ES-I3 (cell line): ENCODE data around the gene SUV39H1.

Source experiments
- H3K36me3 ChIP-seq: 2 replicates; pipeline ENCODE4 v1.6.1; 2013; ENCODE audit warnings: mild to moderate bottlenecking, low read length, control low read depth, moderate library complexity; ENCODE audit not compliant: insufficient read depth
- H3K4me1 ChIP-seq: 2 replicates; pipeline ENCODE4 v1.6.1; 2013; ENCODE audit warnings: mild to moderate bottlenecking, control low read depth, low read length; ENCODE audit not compliant: insufficient read depth
- H3K9ac ChIP-seq: 2 replicates; pipeline ENCODE4 v1.6.1; 2013; ENCODE audit warnings: low read depth, mild to moderate bottlenecking, low read length, moderate library complexity
- H3K9me3 ChIP-seq: 2 replicates; pipeline ENCODE4 v1.6.1; 2013; ENCODE audit warnings: mild to moderate bottlenecking, low read length, moderate library complexity; ENCODE audit not compliant: control insufficient read depth, insufficient read depth

The SUV39H1 gene

GRCh38 chrX:48747415-48748016 is 51.0 kb downstream of the SUV39H1 start:
- Histone ChIP-seq H3K9me3 (no peaks in the 10 kb centered on the region), H3K4me1 (no peaks in the 10 kb centered on the region; the same call in 1 of the 2 replicates), H3K9ac (no peak overlapping the region), H3K36me3 (no peaks in the 10 kb centered on the region)

GRCh38 chrX:48749182-48749581 is 52.6 kb downstream of the SUV39H1 start:
- no peak overlapping the region for H3K9ac ChIP-seq
- no peaks in the 10 kb centered on the region for H3K36me3 ChIP-seq
- H3K4me1 ChIP-seq, result no peaks in the 10 kb centered on the region; the same call in 1 of the 2 replicates
- H3K9me3 ChIP-seq, result no peaks in the 10 kb centered on the region

- Histone ChIP-seq H3K9me3 (no peaks in the 10 kb centered on the region), H3K36me3 (no peaks in the 10 kb centered on the region), H3K4me1 (no peaks in the 10 kb centered on the region; the same call in 1 of the 2 replicates), H3K9ac (no peak overlapping the region)
Observed at GRCh38 chrX:48751343-48751742, 54.8 kb downstream of the SUV39H1 start.

GRCh38 chrX:48752498-48752897 is 56.0 kb downstream of the SUV39H1 start:
- H3K36me3 ChIP-seq, result no peaks in the 10 kb centered on the region
- H3K9ac ChIP-seq, result no peak overlapping the region
- no peaks in the 10 kb centered on the region for H3K9me3 ChIP-seq
- H3K4me1 ChIP-seq, result no peaks in the 10 kb centered on the region; the same call in 1 of the 2 replicates

- Histone ChIP-seq H3K4me1 (no peaks in the 10 kb centered on the region), H3K9me3 (no peaks in the 10 kb centered on the region), H3K36me3 (no peaks in the 10 kb centered on the region), H3K9ac (no peak overlapping the region)
Observed at GRCh38 chrX:48753708-48754228, 57.2 kb downstream of the SUV39H1 start.

GRCh38 chrX:48754238-48754637 is 57.7 kb downstream of the SUV39H1 start:
- no peak overlapping the region for H3K9ac ChIP-seq
- no peaks in the 10 kb centered on the region for H3K4me1 ChIP-seq
- no peaks in the 10 kb centered on the region for H3K36me3 ChIP-seq
- H3K9me3 ChIP-seq, result no peaks in the 10 kb centered on the region
